Measurements from ENCODE around the gene IL21R.

DNA sequence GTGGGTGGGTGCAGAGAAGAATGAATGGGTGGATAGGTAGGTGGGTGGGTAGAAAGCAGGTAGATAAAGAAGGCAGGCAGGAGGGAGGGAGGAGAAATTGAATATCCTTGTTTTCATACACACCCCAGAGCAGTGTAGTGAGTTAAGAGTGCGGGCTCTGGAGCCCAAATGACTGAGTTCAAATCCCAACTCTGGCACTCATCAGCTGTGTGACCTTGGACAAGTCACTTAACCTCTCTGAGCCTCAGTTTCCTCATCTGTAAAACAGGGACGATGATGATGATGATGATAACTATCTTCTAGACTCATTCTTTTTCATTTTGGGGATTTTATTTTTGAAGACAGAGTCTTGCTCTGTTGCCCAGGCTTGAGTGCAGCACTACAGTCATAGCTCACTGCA lies 2.0 kb upstream of the IL21R start:
- TF ChIP-seq, protein P1, sequence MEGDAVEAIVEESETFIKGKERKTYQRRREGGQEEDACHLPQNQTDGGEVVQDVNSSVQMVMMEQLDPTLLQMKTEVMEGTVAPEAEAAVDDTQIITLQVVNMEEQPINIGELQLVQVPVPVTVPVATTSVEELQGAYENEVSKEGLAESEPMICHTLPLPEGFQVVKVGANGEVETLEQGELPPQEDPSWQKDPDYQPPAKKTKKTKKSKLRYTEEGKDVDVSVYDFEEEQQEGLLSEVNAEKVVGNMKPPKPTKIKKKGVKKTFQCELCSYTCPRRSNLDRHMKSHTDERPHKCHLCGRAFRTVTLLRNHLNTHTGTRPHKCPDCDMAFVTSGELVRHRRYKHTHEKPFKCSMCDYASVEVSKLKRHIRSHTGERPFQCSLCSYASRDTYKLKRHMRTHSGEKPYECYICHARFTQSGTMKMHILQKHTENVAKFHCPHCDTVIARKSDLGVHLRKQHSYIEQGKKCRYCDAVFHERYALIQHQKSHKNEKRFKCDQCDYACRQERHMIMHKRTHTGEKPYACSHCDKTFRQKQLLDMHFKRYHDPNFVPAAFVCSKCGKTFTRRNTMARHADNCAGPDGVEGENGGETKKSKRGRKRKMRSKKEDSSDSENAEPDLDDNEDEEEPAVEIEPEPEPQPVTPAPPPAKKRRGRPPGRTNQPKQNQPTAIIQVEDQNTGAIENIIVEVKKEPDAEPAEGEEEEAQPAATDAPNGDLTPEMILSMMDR (IDR thresholded peaks at IDR 0.05) = no peak
- TF ChIP-seq POLR2A (IDR thresholded peaks at IDR 0.05) (no peak), POLR2AphosphoS5 (IDR thresholded peaks at IDR 0.05) (no peak), EP300 (IDR thresholded peaks at IDR 0.05) (no peak)
